ENCODE data around the gene NUDT8.
"Not testable (repeated sequence)": the region's sequence is repeated elsewhere in the genome, so short reads cannot be mapped to it uniquely, and the experiment has no call there.

NUDT8 gene

GRCh38 chr11:67611165-67611564, 18.6 kb downstream of the NUDT8 start:
- DNase-seq: no peak

GRCh38 chr11:67610302-67610868, 19.4 kb downstream of the NUDT8 start:
- no peak for DNase-seq

GRCh38 chr11:67609316-67609715, 20.4 kb downstream of the NUDT8 start:
- DNase-seq: no peak

- no peak for DNase-seq
Observed at GRCh38 chr11:67608486-67608885, 21.3 kb downstream of the NUDT8 start.

- DNase-seq: no peak
Observed at GRCh38 chr11:67607507-67607906, 22.2 kb downstream of the NUDT8 start.

GRCh38 chr11:67606492-67607295, 23.0 kb downstream of the NUDT8 start, which contains the start of gene NDUFV1:
TSS of gene NDUFV1 (plus strand) at chr11:67606936. CDS start at chr11:67607005, 69 bp downstream.
- peak; percentile 96 to 98 (median 98) for DNase-seq

- no peak for DNase-seq
Observed at GRCh38 chr11:67606093-67606491, 23.6 kb downstream of the NUDT8 start.

- no peak for DNase-seq
Observed at GRCh38 chr11:67605231-67606011, 24.3 kb downstream of the NUDT8 start.

- DNase-seq: no peak
Observed at GRCh38 chr11:67604815-67605214, 24.9 kb downstream of the NUDT8 start.

GRCh38 chr11:67604119-67604518, 25.6 kb downstream of the NUDT8 start:
- not testable (repeated sequence) for DNase-seq

GRCh38 chr11:67601098-67601497, 28.6 kb downstream of the NUDT8 start:
- DNase-seq: no peak

- no peak for DNase-seq
Observed at GRCh38 chr11:67600324-67601029, 29.3 kb downstream of the NUDT8 start.

GRCh38 chr11:67599149-67599548, 30.6 kb downstream of the NUDT8 start:
- no peak for DNase-seq

GRCh38 chr11:67597963-67598362, 31.8 kb downstream of the NUDT8 start:
- DNase-seq: not testable (repeated sequence)

GRCh38 chr11:67597458-67597857, 32.3 kb downstream of the NUDT8 start:
- not testable (repeated sequence) for DNase-seq

- DNase-seq: no peak
Observed at GRCh38 chr11:67596753-67597300, 32.9 kb downstream of the NUDT8 start.

GRCh38 chr11:67594480-67594879, 35.3 kb downstream of the NUDT8 start:
- DNase-seq: no peak

GRCh38 chr11:67593565-67593905, 36.2 kb downstream of the NUDT8 start:
- DNase-seq: no peak

GRCh38 chr11:67592880-67593564, 36.7 kb downstream of the NUDT8 start:
- no peak for DNase-seq

- DNase-seq: not testable (repeated sequence)
Observed at GRCh38 chr11:67588899-67589415, 40.8 kb downstream of the NUDT8 start.

GRCh38 chr11:67588136-67588503, 41.6 kb downstream of the NUDT8 start:
- DNase-seq: no peak
